Activated CD4-positive, alpha-beta T cell treated with anti-CD3 and anti-CD28 coated beads, Interleukin-2, amount 50 U/mL, for 1 hour (primary cell): ENCODE data around the gene ZNF316.
"Not testable (repeated sequence)": the region's sequence is repeated elsewhere in the genome, so short reads cannot be mapped to it uniquely, and the experiment has no call there.

ENCODE experiments used
- DNase-seq: peaks from one replicate; pipeline ENCODE4 v3.0.0-alpha.2; 2020

Gene ZNF316

GRCh38 chr7:6648066-6648814, 11.1 kb downstream of the ZNF316 start:
- DNase-seq: no peak

- DNase-seq: no peak
Measured at GRCh38 chr7:6648815-6649104, 11.6 kb downstream of the ZNF316 start.

- DNase-seq: no peak
Measured at GRCh38 chr7:6649241-6649961, 12.3 kb downstream of the ZNF316 start.

- DNase-seq: no peak
Measured at GRCh38 chr7:6650086-6650485, 13.0 kb downstream of the ZNF316 start.

- no peak for DNase-seq
Measured at GRCh38 chr7:6650521-6651011, 13.4 kb downstream of the ZNF316 start.

- DNase-seq: no peak
Measured at GRCh38 chr7:6651851-6652445, 14.8 kb downstream of the ZNF316 start.

- no peak for DNase-seq
Measured at GRCh38 chr7:6652446-6653011, 15.4 kb downstream of the ZNF316 start.

- no peak for DNase-seq
Measured at GRCh38 chr7:6653071-6654003, 16.2 kb downstream of the ZNF316 start.

- no peak for DNase-seq
Measured at GRCh38 chr7:6654113-6654841, 17.2 kb downstream of the ZNF316 start.

GRCh38 chr7:6654842-6655610, 17.9 kb downstream of the ZNF316 start:
- DNase-seq: no peak

GRCh38 chr7:6655636-6656385, 18.7 kb downstream of the ZNF316 start:
- DNase-seq: no peak

GRCh38 chr7:6656413-6656812, 19.3 kb downstream of the ZNF316 start:
- no peak for DNase-seq

- DNase-seq: no peak
Measured at GRCh38 chr7:6658618-6659345, 21.7 kb downstream of the ZNF316 start.

GRCh38 chr7:6670851-6671250, 33.7 kb downstream of the ZNF316 start:
- not testable (repeated sequence) for DNase-seq

GRCh38 chr7:6675807-6676405, 38.8 kb downstream of the ZNF316 start:
- DNase-seq: no peak

GRCh38 chr7:6680146-6680545, 43.0 kb downstream of the ZNF316 start:
- DNase-seq: no peak

- no peak for DNase-seq
Measured at GRCh38 chr7:6691103-6691502, 54.0 kb downstream of the ZNF316 start.

GRCh38 chr7:6691609-6692106, 54.5 kb downstream of the ZNF316 start:
- DNase-seq: no peak

GRCh38 chr7:6700793-6701192, 63.7 kb downstream of the ZNF316 start:
- DNase-seq: no peak
